Measurements from ENCODE around the gene ERMARD.

- no peak for TF ChIP-seq CTCF (conservative IDR thresholded peaks at IDR 0.05; ENCODE audit: low read length)
- no peak for TF ChIP-seq EZH2phosphoT487 (IDR thresholded peaks at IDR 0.05; ENCODE audit: borderline replicate concordance, low read depth, low read length)
Observed at GRCh38 chr6:169794317-169795055, 43.1 kb downstream of the ERMARD start.
